ENCODE results near the gene SPOCK1.

GRCh38 chr5:137128012-137128411 is 371.1 kb downstream of the SPOCK1 start:
- TF ChIP-seq, protein P1, sequence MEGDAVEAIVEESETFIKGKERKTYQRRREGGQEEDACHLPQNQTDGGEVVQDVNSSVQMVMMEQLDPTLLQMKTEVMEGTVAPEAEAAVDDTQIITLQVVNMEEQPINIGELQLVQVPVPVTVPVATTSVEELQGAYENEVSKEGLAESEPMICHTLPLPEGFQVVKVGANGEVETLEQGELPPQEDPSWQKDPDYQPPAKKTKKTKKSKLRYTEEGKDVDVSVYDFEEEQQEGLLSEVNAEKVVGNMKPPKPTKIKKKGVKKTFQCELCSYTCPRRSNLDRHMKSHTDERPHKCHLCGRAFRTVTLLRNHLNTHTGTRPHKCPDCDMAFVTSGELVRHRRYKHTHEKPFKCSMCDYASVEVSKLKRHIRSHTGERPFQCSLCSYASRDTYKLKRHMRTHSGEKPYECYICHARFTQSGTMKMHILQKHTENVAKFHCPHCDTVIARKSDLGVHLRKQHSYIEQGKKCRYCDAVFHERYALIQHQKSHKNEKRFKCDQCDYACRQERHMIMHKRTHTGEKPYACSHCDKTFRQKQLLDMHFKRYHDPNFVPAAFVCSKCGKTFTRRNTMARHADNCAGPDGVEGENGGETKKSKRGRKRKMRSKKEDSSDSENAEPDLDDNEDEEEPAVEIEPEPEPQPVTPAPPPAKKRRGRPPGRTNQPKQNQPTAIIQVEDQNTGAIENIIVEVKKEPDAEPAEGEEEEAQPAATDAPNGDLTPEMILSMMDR (IDR thresholded peaks at IDR 0.05; ENCODE audit: insufficient read depth, low read length), result no peak
- TF ChIP-seq POLR2AphosphoS5 (IDR thresholded peaks at IDR 0.05; ENCODE audit: low read depth), result no peak

All from HL-60 (cell line).